Neural crest cell (in vitro differentiated cells): ENCODE data around the gene OPHN1. TPM values are rescaled to one million over a fixed set of nuclear protein-coding genes. Genes with fewer than 3 reads are reported as not detected.

Source experiments
- DNase-seq: peaks from one replicate; pipeline ENCODE4 v3.0.0; 2021; ENCODE audit warnings: low read depth, mixed read lengths, low spot score
- H3K27ac Mint-ChIP-seq: one replicate; pipeline ENCODE4 v1.8.0; 2021; ENCODE audit warnings: mild to moderate bottlenecking, mixed read lengths; ENCODE audit not compliant: unreplicated experiment
- H3K27me3 Mint-ChIP-seq: 2 replicates; pipeline ENCODE4 v1.8.0; 2021; ENCODE audit warnings: low read depth, mild to moderate bottlenecking, mixed read lengths
- H3K36me3 Mint-ChIP-seq: 2 replicates; pipeline ENCODE4 v1.8.0; 2021; ENCODE audit warnings: low read depth, mild to moderate bottlenecking, mixed read lengths
- H3K4me1 Mint-ChIP-seq: 2 replicates; pipeline ENCODE4 v1.8.0; 2021; ENCODE audit warnings: mixed read lengths
- H3K4me3 Mint-ChIP-seq: one replicate; pipeline ENCODE4 v1.8.0; 2021; ENCODE audit warnings: mild to moderate bottlenecking, mixed read lengths
- H3K9me3 Mint-ChIP-seq: 2 replicates; pipeline ENCODE4 v1.8.0; 2021; ENCODE audit warnings: mixed read lengths
- CTCF ChIP-seq: fragments of 200-600 bp; sonication (generic); conservative IDR thresholded peaks from 2 replicates; pipeline ENCODE4 v1.5.0; 2021; ENCODE audit warnings: antibody characterized with exemption, mild to moderate bottlenecking
- total RNA-seq: library from RNA; stranded (reverse); gene quantifications from 2 replicates; pipeline ENCODE4 v1.2.1, GENCODE V29; 2021

OPHN1 gene
- total RNA-seq, 1 donor from 2014 or later: 9.4 TPM

- H3K4me1 Mint-ChIP-seq: no peaks in the 10 kb centered on the region
- no peak for TF ChIP-seq CTCF
- no peak overlapping the region for H3K4me3 Mint-ChIP-seq
- peaks cover 8% of the 10 kb centered on the region for H3K9me3 Mint-ChIP-seq
- no peak overlapping the region for H3K27ac Mint-ChIP-seq
- DNase-seq: no peak
- peaks cover 4% of the 10 kb centered on the region for H3K36me3 Mint-ChIP-seq
- no peaks in the 10 kb centered on the region for H3K27me3 Mint-ChIP-seq
Measured at GRCh38 chrX:68416592-68416991, 16.7 kb downstream of the OPHN1 start.

- H3K36me3 Mint-ChIP-seq: peaks cover 4% of the 10 kb centered on the region
- no peak overlapping the region for H3K4me3 Mint-ChIP-seq
- TF ChIP-seq CTCF: no peak
- H3K27me3 Mint-ChIP-seq: no peaks in the 10 kb centered on the region
- no peak for DNase-seq
- no peak overlapping the region for H3K27ac Mint-ChIP-seq
- H3K9me3 Mint-ChIP-seq: peaks cover 3% of the 10 kb centered on the region
- H3K4me1 Mint-ChIP-seq: no peaks in the 10 kb centered on the region
Measured at GRCh38 chrX:68415316-68415715, 18.0 kb downstream of the OPHN1 start.

GRCh38 chrX:68413254-68413653, 20.0 kb downstream of the OPHN1 start:
- Mint-ChIP-seq H3K27ac (no peak overlapping the region), H3K9me3 (peaks cover 2% of the 10 kb centered on the region), H3K27me3 (no peaks in the 10 kb centered on the region), H3K4me1 (no peaks in the 10 kb centered on the region), H3K36me3 (peaks cover 3% of the 10 kb centered on the region), H3K4me3 (no peak overlapping the region)
- DNase-seq: no peak
- TF ChIP-seq CTCF: no peak

GRCh38 chrX:68411729-68412128, 21.6 kb downstream of the OPHN1 start:
- Mint-ChIP-seq H3K4me1 (no peaks in the 10 kb centered on the region), H3K36me3 (no peaks in the 10 kb centered on the region), H3K27ac (no peak overlapping the region), H3K27me3 (no peaks in the 10 kb centered on the region), H3K4me3 (no peak overlapping the region), H3K9me3 (no peaks in the 10 kb centered on the region)
- DNase-seq: no peak
- TF ChIP-seq CTCF: no peak

GRCh38 chrX:68409194-68409593, 24.1 kb downstream of the OPHN1 start:
- H3K27me3 Mint-ChIP-seq: no peaks in the 10 kb centered on the region
- TF ChIP-seq CTCF: no peak
- no peaks in the 10 kb centered on the region for H3K4me1 Mint-ChIP-seq
- no peak for DNase-seq
- H3K9me3 Mint-ChIP-seq: no peaks in the 10 kb centered on the region
- no peak overlapping the region for H3K27ac Mint-ChIP-seq
- H3K4me3 Mint-ChIP-seq: no peak overlapping the region
- no peaks in the 10 kb centered on the region for H3K36me3 Mint-ChIP-seq

- no peak overlapping the region for H3K4me3 Mint-ChIP-seq
- H3K9me3 Mint-ChIP-seq: no peaks in the 10 kb centered on the region
- TF ChIP-seq CTCF: no peak
- no peaks in the 10 kb centered on the region for H3K27me3 Mint-ChIP-seq
- DNase-seq: no peak
- no peaks in the 10 kb centered on the region for H3K4me1 Mint-ChIP-seq
- no peaks in the 10 kb centered on the region for H3K36me3 Mint-ChIP-seq
- no peak overlapping the region for H3K27ac Mint-ChIP-seq
Measured at GRCh38 chrX:68403522-68403921, 29.8 kb downstream of the OPHN1 start.
